NCI-H526 (cell line): ENCODE data around the gene SIPA1.
"Not testable (repeated sequence)": the region's sequence is repeated elsewhere in the genome, so short reads cannot be mapped to it uniquely, and the experiment has no call there.

Experiments
- DNase-seq, 2 experiments: peaks; one replicate each; lab custom pipeline; 2025; lab: John Stamatoyannopoulos, UW

Gene SIPA1

DNA sequence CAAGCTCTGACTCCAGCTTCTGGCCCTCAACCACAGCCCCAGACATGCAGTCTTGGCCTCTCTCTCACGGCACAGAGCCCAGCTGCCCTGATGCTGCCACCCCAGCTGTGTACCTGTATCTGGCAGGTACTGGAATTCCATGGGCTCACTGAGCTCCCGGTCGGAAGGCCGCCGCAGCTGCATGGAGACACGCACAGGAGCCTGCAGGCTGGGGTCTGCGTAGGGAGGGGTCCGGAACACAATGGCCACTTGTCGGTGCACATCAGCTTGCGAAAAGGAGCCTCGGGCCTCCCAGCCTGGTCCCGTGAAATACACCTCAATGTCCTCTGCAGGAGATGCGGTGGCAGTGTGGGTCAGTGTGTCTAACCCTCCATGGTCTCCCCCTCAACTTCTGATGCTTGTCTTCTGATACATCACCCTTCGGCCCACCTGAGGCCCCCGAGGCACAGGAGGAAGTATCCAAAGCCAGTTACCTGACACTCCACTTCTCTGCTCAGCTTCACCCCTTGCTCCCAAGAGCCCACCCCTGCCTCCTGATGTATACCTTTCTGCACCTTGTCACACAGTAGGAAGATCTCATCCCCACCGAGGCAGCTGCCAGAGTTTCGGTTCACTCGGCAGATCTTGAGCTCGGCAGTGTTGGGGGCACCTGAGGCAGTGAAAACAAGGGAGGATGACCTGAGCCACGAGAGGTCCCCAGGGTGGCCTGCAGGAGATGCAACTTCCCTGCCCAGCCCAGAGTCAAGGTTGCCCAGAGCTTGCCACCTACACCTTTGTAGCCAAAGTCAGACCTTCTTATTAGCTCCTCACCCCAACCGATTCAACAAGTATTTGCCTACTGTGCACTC lies 20.5 kb downstream of the SIPA1 start:
- no peak for DNase-seq

DNA sequence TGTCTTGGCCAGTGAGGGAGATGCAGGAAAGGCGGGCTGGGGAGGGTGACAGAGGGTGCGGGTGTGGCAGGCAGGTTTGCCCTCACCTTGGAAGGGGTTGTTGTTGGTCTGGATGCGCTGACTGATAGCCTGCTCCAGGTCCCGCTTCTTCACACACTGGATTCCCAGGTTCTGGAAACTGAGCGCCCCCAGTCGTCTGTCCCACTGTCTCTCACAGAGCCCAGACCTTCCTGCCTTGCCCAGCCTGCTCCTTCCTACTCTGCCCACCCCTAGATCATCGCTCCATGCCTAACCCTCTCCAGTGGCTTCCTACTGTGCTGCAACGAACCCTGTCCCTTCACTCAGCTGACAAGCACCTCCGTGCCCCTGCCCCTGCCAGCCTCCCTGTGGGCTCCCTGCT lies 22.1 kb downstream of the SIPA1 start:
- no peak for DNase-seq

DNA sequence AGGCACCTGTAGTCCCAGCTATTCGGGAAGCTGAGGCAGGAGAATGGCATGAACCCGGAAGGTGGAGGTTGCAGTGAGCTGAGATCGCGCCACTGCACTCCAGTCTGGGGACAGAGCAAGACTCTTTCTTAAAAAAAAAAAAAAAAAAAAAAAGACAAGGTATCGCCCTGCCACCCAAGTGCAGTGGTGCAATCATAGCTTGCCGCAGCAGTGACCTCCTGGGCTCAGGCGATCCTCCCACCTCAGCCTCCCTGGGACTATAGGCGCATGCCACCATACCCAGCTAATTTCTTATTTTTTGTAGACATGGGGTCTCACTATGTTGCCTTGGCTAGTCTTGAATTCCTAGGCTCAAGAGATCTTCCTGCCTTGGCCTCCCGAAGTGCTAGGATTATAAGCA lies 23.0 kb downstream of the SIPA1 start:
- DNase-seq = not testable (repeated sequence)

DNA sequence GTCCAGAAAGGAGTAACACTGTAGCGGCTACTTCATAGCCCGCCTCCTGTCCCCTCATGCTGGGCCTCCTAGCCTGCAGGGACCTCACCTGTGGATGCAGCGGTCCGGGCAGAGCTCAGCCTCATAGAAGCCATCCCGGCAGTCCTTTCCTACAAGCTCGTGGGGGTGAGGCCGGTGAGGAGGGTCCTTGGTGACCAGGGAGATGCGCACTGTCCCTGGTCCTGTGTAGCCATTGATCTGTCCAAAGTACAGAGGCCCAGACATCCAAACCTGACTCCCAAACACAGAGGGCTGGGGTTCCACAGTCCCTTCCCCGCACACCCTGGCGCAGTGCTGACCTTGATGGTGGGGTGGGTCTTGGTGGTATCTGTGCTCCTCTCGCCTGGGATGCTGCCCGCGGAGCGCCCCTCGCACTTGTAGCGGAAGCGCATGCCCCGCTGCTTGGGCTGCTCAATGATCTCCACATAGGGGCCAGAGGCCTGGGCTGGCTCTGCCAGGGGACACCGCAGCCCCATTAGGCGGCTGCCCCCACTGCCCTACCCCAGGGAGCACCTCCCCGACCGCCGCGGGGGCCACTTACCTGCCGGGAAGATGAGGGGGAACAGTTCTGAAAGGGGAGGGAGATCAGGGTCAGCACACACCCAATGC lies 23.8 kb downstream of the SIPA1 start:
- DNase-seq = no peak

DNA sequence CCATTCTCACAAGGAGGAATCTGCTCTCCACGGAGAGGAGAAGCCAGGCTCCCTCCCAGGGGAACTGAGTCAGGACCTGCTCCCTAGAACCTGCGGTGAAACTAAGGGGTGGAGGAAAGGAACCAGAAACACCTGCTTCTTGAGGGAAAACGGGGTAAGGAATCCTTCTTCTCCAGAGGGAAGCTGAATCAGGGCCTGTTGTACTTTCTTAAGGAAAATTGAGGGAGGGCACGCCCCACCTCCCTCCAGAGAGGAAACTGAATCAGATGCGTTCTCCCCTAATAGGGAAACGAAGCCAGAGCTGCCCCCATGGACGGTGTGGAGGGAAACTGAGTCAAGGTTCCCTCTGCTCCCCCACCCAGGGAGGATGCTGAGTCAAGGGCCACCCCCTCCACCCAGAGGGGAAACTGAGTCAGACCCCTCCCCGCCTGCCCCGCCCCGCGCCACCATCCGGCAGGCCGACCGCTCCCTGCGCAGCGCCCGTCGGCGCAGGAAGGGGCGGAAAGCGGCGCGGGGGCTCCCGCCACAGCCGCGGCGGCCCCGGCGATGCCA lies 24.4 kb downstream of the SIPA1 start:
- no peak for DNase-seq

DNA sequence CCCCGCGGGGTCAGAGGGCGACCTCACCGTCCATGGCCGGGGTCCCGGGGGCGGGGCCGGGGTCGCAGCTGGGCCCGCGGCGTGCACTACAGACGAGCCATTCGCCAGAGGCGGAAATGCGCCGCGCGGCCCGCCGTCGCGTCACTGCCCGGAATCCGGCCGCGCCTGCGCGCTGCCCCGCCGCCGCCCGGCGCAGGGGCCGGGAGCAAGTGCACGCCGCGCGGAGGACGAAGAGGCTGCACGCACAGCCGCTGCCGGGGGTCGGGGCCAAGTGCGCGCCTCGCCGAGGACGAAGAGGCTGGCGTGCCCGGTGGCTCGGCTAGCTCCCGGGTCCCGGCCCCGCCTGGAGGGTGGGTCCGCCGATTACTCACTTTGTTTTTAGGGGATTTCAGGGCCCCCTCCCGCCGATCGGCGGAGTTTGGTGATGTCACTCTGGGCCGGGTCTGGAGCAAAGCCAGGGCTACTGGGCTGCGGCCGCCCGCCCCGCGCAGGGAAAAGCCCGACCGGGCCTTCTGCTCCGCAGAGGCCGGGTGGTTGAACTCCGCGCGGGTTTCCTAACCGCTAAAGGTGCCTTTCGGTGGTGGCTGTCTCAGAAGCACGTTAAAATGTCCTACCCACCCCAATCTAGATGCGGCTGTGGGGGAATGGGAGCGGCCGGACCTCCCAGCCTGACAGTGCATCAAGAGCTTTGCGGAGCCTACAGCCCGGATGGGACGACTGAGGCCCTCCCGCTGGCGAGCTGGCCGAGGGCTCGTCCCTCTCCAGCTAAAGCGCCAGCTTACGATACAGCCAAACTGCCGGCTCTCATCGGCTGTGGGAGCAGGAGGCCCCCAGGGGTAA lies 25.1 kb downstream of the SIPA1 start, which contains the start of gene RELA:
Gene RELA, minus strand, starts transcription at position 118 of the 840 bp plus-strand sequence. Its CDS starts 84 bp downstream, at position 34.
- DNase-seq = peak; percentile 64 to 97

DNA sequence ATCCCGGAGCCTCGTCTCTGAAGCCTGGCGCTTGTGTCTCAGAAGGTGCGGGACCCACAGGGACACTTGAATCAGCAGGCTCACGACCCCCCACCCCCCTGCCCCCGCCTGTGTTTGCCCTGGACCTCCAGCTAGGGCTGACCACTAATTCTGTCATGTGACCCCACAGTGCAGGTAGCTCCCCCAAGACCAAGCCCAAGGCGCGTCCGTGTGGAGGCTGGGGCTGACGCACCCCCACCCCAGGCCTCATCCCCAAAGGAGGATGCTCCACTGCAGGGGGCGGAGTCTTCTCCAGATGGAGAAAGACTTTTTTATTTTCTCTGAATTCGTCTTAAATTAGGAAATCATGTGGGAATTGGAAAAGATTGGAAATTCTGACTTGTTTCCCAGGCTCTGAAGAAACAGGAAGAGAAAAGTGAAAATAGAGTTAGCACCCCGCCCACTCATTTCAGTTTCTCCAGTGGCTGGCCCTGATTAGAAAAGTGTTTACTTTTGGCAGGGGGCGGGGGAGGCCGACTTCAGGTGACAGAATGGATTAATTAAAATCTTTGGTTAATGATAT lies 25.8 kb downstream of the SIPA1 start:
- DNase-seq = peak in 1 of 2 experiments; percentile 69

DNA sequence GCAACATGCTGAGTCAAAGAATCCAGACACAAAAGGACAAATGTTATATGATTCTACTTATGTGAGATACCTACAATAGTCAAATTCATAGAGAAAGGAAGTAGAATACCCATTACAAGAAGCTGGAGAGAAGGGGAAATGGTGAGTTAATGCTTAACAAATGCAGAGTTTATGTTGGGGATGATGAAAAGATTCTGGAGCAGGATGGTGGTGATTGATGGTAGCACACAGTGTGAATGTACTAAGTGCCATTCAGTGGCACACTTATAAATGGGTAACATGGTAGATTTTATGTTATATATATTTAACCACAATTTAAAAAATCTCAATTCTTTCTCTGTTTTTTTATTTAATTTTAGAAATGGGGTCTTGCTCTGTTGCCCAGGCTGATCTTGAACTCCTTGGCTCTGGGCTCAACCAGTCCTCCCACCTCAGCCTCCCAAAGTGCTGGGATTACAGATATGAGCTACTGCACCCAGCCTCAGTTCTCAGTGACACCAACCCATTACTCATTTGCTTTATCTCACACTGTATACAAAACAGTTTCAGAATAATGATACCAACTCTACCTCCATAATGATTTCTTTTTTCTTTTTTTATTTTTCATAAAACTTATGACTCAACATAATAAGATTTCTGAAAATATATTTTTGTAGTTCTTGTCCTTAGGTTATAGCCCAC lies 34.4 kb downstream of the SIPA1 start:
- no peak for DNase-seq

DNA sequence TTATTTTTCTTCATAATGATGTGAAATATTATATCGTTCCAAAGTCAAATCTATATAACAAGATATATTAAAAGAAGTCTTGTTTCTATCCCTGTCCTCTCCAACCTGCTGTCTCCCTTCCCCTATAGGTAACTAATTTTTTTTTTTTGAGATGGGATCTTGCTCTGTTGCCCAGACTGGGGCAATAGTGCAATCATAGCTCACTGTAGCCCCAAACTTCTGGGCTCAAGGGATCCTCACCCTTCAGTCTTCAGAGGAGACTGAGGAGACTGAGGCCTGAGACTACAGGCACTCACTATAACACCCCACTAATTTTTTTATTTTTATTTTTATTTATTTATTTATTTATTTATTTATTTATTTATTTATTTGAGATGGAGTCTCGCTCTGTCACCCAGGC lies 35.1 kb downstream of the SIPA1 start:
- DNase-seq = no peak

DNA sequence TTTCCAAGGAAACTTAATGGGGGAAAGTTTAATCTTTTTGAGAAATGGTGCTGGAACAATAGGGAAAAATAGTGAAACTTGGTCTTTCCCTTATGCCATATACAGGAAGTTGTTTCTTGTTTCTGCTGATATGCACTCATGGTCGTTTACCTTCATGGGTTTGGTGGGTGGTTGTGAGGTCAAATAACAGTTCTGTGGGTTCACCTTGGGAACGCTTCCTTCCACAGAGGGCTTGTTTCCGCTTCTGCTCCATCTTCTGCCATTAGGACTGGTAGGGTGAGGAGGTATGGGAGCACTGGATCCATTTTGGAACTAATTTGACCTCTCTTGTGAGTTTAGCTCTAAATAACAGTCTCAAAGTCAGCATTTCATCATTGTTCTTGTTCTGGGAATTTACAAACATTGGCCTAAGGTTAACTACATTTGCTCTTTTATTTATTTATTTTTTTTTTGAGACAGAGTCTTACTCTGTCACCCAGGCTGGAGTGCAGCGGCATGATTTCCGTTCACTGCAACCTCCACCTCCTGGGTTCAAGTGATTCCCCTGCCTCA lies 42.4 kb downstream of the SIPA1 start:
- no peak for DNase-seq

DNA sequence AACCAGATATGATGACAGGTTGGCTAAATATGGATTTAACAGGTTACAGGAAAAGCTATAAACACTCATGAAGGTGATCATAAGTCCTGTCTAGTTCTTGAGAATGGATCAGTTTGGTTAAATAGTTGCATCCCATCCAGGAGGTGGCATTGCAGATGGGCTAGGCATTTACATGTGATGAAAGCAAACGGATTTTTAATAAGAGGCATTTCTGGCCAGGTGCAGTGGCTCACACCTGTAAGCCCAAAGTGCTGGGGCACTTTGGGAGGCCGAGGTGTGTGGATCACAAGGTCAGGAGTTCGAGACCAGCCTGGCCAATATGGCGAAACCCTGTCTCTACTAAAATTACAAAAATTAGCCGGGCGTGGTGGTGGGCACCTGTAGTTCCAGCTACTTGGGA lies 45.6 kb downstream of the SIPA1 start:
- DNase-seq = not testable (repeated sequence)

DNA sequence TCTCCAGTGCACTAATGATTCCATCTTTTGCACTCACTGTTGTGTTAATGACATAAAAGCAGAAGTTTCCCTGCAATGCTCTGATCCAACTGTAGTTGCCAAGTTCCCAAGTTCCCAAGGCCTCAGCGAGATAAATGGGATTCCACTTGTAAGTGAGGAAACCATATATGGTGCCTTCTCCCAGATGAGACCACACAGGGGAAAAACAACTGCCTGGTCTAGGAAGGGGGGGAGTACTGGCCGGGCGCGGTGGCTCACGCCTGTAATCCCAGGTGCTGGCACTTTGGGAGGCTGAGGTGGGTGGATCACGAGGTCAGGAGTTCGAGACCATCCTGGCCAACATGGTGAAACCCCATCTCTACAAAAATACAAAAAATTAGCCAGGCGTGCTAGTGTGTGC lies 48.1 kb downstream of the SIPA1 start:
- no peak for DNase-seq

DNA sequence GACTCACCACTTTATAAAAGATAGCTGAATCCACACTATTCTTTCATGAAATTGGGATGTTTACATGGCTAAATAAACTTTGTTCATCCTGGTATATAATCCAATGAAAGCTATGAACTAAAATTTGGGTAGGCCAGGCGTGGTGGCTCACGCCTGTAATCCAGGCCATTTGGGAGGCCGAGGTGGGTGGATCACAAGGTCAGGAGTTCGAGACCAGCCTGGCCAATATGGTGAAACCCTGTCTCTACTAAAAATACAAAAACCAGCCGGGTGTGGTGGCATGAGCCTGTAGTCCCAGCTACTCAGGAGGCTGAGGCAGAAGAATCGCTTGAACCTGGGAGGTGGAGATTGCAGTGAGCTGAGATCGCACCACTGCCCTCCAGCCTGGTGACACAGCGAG lies 53.9 kb downstream of the SIPA1 start:
- not testable (repeated sequence) for DNase-seq

DNA sequence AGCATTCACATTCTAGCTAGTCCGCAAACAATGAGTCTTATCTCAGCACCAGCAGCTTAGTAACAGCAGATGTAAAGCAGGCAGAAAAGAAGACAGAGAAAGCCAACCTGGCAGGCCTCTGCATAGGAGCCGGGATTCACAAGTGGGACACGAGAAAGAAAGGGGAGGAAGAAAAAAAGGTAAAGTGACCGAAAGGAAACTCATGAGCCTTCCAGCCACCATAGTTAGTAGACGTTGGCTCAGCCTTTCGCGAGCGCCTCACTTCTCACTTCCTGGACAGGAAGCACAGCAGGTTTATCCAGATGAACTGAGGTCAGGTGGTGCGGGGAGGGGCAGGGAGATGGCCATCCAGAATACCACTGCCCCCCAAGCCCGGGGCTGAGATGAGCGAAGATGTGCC lies 54.5 kb downstream of the SIPA1 start:
- no peak for DNase-seq

DNA sequence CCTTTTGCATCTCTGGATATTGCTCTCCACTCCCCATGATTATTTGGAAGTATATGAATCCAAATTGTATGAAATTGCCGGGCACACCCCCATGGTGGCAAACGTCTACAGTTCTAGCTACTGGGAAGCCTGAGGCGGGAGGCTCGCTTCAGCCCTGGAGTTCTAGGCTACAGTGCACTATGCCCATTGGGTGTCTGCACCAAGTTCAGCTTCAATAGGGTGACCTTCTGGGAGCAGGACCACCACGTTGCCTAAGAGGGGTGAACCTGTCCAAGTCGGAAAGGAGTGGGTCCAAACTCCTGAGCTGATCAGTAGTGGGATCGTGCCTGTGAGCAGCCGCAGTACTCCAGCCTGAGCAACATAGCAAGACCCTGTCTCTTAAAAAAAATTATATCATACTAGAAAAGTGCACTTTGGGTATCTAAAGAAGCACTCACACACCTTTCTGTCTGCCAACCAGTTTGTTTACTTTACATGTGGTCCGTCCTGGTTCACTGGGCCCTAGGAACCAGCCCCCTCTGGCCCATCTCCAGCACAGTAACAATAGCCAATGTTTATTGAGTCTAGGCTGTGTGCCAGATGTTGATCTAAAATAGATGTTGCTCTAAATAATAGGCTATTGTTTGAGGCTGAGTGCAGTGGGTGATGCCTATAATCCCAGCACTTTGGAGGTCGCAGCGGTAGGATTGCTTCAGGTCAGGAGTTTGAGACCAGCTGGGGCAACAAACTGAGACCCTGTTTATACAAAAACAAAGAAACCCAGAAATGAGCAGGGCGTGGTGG lies 57.7 kb downstream of the SIPA1 start:
- DNase-seq = peak; percentile 60 to 76

DNA sequence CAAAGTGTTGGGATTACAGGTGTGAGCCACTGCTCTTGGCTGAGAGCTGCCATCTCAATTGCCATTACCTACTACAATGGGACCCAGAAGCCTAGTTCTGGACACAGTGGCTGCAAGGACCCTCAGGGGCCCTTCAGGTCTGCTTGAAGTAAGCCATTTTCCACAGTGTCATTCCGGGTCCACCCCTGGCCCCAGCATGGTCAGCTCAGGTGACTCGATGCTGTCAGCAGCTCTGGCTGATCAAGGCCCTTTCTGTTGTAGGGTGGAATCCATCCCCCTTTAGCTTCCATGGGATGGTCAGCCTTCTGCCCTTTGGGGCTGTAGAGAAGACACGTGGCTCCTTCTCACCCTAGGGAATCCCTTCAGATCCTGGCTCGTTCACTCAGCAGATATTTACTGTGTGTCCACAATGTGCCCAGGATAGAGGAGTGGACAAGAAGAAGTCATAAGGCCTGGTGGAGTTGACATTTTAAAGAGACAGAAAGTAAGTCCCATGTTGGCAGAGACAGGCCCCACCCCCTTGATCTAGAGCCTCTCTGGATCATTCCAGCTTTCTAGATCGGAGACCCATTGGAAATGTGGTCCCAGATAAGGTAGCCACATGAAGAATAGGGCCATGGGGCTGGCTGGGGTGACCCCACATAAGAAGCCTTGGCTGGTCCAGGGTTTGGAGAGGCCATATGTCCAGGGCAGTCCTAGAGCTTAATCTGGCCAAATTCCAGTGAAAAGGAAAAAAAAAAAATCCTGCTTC lies 59.1 kb downstream of the SIPA1 start:
- no peak for DNase-seq

DNA sequence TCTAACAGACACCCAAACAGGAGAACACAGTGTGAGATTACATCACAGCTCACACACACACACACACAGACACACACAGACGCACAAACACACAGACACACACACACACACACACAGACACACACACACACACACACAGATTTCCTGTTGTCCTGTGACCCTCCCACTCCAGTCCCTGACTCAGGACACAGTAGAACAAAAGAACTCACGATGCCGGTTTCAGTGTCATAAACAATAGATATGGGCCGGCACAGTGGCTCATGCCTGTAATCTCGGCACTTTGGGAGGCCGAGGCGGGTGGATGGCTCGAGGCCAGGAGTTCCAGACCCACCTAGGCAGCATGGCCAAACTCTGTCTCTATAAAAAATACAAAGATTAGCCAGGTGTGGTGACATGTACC lies 60.3 kb downstream of the SIPA1 start:
- no peak for DNase-seq

DNA sequence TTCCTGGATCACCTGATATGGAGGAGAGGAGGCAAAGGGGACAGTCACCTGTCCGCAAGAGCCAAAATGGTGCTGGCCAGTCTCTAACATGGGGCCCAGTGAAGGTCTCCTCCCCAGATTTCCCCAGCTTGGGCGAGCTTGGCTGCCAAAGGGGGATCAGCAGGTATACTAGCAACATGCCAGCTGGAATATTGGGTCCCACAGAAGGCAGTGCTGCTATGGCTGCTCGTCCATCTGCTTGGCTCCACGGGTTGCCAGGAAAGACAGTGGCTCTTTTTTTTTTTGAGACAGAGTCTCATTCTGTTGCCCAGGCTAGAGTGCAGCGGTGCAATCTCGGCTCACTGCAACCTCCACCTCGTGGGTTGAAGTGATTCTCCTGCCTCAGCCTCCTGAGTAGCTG lies 61.4 kb downstream of the SIPA1 start:
- no peak for DNase-seq

DNA sequence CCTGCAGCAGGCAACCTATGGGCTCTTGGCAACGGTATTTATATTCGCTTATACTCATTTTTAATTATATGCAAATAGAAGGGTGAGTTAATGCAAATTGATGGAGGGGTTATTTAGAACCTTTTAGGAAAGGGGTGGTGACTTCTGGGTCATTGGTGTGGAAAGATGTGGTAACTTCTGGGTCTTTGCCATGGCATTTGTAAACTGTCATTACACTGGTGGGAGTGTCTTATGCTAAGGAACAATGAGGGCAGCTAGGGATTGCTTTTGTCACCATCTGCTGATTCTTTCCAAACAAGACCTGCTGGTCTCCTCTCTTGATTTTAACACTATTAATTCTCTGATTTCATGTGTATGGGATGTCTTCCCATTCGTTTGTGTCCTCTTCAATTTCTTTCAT lies 62.5 kb downstream of the SIPA1 start:
- peak; percentile 97 to 99 for DNase-seq
